Fibroblast of skin of left biceps (primary cell): Measurements from ENCODE around the gene SRI.

Source experiments
- DNase-seq, 2 experiments: peaks; one replicate each; pipeline ENCODE4 v3.0.0-alpha.2; 2013; ENCODE audit warnings: low read depth in 2 of 2

SRI gene

DNA sequence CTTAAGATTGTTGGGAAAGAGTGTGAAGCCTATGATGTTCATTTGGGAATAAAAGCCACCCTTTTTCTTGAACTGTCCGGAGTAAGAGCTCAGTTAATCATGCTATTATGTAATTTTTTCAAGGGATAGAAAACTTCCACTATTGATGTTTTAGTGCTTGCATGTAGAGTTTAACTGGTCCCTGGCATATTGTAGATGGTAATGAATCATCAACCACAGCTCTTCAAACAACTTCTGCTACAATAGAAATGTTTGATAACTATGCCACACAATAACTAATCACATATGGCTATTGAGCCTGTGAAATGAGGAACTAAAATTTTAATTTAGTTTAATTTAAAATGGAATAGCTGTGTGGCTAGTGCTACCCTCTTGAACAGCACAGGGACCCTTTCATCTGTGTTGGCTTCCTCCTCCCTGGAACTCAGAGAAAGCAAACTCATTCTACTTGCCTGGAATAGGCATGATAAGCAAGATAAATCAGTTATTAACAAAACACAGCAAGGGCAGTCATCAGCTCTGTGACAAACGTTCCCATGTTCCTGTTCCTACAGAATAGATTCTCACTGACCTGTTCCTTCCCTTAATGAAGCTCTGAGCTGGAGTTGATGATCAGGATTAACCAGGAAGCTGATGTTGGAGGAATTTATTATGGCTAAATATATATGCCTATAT, 4.9 kb upstream of the SRI start:
- DNase-seq, result no peak

DNA sequence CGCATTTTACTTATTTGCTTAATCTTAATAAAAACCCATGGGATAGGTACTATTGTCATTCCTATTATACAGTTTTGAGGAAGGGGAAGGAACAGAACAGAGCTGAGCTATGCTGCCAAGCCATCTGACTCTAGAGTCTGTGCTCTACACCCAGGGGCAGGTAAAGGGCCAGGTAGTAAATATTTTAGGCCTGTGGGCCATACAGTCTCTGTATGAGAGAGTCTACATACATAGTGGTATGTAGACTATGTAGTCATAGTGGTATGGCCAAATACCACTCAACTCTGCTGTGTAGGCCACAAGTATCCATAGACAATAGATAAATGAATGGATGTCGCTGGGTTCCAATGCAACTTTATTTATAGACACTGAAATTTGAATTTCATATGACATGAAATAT, 3.4 kb upstream of the SRI start:
- DNase-seq, result no peak

DNA sequence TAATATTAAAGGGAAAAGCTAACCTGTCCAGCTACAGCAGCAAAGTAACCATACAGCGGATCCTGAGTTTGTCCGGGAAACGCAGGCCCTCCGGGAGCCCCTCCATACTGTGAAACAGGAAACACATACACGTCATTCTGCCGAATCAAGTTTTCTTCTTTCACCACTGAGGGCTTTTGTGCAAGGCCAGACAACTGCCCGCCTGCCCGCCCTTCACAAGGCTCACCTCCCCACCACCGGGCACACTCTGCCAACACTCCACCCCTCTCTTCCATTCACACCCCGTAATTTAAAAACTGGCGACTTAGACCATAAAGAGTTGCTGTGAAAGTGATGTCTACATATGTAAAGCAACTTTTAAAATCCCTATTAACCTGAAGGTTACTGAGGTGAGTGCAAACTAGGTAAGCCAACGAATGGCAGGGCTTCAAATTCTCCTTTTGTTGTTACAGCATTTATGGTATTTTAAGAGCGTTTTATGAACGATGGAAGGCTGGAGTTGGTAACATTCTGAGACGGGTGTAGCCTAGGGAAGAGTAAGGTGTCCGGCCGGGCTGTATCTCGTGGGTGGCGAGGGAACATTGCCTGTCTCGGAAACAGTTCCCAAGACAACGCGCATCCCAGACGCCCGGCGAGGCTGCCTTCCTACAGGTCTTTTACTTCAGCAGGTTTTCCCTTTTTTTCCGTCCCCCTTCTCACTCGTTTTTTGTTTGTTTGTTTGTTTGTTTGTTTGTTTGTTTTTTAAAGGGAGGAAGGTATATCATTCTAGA, 817 bp downstream of the SRI start:
- no peak for DNase-seq

DNA sequence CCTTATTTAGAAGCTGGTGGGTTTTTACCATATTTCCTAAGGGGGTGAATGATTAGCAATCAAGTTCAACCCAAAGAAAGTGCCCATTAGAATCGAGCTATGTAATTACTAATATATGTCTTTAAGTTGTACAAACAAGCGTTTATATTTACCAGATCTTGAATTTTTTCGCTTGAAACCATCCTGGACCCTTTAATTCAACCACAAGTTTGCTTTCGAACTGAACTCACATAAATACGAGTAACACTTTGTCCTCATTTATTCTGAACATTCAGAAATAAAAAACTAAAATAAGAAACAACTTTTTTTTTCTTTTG, 1.5 kb downstream of the SRI start:
- no peak for DNase-seq

DNA sequence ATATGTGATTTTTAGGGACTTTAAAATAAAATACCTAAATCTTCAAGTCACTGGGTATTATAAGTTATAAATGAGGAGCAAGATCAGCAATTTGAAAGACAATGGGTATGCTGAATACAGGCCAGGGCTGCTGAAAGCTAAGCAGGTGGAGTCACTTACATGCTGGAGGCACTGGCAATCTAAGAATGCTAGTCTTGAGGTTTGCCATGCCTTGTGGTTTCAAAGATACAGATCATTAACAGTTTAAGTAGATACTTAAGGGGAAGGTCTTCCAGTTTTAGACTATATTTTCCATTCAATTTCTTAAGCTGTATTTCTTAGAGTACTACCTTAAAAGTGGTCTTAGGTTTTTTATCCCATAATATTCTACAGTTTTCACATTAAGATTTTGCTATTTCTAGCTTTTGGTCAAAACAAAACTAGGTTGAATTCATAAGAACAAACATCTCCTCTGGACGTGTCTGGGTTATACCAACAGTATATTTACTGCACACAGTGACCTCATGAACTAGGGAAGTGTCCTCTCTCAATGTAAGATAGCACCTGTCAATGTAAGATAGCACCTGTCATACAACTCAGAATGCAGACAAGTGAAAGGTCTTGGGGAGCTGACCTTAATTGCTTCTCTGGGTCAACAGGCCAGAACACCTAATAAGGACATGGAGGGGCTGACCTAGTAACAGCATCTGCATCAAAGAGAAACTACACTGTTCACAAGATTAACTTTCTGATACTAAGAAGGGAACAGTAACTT, 2.0 kb downstream of the SRI start:
- no peak for DNase-seq

- DNase-seq, result no peak
Measured at GRCh38 chr7:88216276-88216675, 3.6 kb downstream of the SRI start.

DNA sequence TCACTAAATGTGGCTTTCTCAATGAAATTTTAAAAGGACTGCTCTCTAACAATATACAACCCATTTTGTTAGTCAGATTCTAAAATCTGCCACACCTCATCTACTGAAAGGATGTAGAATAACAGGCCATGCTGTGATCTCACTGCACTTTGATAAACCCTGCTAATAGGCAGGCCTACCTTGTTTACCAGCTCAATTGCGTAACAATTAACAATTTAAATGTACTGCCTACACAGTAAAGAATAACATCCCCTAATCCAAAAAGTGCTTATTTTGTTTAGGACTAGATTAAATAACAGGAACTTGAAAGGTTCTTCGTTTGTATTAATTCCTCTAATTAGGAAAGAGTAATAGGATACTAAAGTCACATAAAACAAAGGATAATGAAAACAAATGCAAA, 4.5 kb downstream of the SRI start:
- no peak for DNase-seq

DNA sequence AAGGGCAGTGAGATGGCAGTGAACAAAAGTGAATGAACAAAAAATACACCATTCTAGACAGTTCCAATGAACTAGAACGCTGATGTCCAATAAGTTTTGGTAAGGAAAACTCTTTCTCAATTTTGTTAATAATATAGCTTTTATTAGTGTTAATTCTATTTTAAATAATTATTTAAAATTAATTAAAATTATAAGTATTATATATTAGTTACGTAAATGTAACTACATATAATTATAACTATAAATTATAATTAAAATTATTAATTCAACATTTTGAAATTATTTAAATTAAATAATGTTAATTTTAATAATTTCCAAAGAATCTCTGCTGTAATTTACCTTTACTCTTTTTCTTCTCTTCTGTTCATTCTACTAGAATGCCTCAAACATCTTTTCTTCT, 5.4 kb downstream of the SRI start:
- no peak for DNase-seq

- DNase-seq, result no peak
Measured at GRCh38 chr7:88212918-88213317, 6.9 kb downstream of the SRI start.

GRCh38 chr7:88208521-88208920, 11.3 kb downstream of the SRI start:
- DNase-seq, result no peak

DNA sequence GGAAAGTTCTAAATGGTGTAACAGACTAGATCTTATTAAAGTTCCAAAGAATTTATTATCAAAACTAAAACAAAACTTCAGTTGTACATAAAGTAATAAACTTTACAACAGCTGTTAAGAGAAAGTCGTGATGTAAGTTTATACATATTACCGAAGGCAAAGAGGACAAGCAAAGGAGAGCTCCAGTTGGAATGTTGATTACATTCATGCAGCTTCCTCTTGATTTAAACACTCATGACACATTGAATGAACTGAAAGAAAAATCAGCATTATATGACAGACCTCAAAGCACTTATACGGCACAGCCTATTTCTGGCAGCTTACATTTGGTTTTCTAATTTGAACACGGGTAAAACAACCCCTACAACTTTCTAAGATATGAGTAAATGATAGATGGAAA, 13.6 kb downstream of the SRI start:
- no peak for DNase-seq

GRCh38 chr7:88205179-88205578, 14.7 kb downstream of the SRI start:
- DNase-seq, result no peak

DNA sequence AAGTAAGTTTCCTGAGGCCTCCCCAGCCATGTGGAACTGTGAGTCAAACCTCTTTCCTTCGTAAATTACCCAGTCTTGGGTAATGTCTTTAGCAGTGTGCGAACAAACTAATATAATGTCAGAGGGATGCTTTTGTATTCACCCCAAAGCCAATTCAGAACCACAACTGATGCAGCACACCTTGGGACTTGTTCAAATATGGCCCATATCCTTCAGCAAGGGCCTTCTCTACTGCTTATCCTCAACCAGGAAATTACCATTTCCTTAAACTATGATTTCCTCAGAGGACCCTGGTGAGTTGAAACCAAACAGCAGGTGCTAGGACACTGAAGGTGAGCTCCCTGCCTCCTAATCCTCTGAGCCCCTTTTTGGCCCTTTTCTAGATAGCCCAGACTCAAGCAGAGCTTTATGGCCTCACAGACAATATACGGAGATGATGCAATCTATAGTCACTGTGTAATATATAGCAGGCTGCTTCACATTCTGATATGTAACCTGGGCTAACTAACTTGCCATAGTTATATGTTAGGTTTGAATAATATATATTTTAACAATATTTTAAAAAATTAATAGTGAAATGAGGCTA, 15.2 kb downstream of the SRI start:
- DNase-seq, result no peak

- no peak for DNase-seq
Measured at GRCh38 chr7:88203401-88203800, 16.4 kb downstream of the SRI start.

DNA sequence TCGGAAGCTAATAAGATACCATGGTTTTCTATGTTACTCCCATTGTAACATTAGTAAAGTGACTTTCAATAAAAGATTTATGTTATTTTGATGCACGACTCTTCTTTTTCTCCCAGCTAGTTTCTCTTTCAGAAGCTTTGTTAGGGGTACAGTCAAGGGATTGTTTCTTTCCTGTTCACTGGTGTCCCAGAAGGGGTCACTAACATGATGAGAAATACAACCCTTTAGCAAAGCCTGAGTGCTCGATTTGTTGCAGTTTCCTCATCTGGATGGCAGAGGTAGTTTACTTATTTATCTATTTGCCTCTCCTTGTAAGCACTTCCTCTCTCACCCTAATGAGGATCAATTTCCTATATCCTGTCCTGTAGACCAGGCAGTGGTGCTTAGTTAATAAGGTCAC, 17.0 kb downstream of the SRI start:
- no peak for DNase-seq

GRCh38 chr7:88202278-88202677, 17.6 kb downstream of the SRI start:
- no peak for DNase-seq

- no peak for DNase-seq
Measured at GRCh38 chr7:88201305-88201704, 18.5 kb downstream of the SRI start.

DNA sequence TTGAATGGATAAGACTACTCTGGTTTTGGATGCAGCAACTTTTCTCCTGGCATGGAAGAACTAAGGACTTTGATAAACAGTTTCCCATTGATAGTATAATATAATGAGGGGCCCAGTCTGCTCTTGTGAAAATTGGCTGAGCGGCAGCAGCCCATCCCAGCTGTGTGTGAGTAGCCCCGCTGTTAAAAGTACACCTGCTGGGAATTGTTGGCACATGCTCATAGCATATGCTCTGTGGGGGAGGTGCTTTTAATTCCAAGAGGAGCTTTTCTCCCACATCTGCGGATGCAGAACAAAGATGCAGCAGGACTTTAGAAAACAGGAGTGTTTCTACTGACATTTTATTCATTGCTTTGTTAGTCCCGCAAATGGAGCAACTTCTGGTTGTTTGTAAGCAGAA, 19.0 kb downstream of the SRI start:
- no peak for DNase-seq

DNA sequence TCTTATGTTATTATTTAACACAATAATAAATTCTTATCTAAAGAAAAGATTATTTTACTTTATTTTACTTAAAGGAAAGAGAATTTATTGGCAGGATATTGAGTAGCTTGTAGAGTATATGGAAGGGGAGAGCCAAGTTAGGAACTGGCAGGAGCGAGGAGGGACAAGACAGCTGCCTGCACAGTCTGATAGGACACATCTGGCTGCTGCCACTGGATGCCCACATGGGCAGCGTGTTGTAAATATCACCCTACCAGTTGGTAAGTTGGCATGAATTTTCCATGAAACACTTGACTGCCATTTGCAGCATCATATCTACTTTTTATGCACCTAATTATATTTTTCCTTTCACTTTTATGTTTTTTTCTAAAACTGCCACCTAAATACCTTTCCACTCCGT, 19.6 kb downstream of the SRI start:
- DNase-seq, result no peak

DNA sequence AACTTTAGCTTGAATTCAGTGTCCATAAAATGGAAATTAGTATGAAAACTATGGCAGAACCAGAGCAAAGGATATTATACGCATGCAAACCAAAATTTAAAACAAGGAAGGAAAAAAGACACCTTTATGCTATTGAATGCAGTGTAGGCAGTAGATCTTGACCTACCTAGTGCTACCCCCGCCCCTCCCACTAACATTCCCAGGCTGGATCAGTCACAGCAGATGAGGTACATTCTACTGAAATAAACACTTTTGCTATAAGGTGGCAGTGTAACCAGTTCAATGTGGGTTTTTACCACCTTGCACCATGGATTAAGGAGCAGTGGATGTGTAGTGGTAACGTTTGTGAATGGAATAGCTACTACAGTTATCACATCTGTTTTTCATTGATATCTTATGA, 27.9 kb downstream of the SRI start:
- no peak for DNase-seq

- DNase-seq, result no peak
Measured at GRCh38 chr7:88185650-88186049, 34.2 kb downstream of the SRI start.

GRCh38 chr7:88184848-88185304, 35.0 kb downstream of the SRI start:
- no peak for DNase-seq

DNA sequence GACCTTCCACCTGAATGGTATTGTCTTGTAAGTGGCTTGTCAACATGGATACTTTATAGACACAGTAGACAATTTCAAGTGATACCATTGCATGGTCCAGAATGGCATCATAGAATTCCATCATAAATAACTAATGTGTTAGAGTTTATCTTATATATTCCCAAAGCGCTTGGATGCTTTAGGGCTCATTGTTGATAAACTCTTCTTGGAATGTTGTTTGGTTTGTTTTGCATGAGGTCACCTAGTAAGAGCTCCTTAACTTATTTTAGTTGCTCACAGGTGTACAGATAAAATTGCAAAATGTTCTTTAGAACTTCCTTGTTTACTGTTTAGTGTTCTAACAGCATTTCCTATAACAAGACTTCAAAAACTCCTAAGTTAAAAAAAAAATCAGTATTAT, 36.8 kb downstream of the SRI start:
- no peak for DNase-seq
